Stimulated activated CD8-positive, alpha-beta memory T cell treated with anti-CD3 and anti-CD28 coated beads, Interleukin-12 subunit alpha, Interleukin-12 subunit beta, amount 100 ng/mL, for 24 hours (primary cell): ENCODE results near the gene GPR176.

Source experiments
- DNase-seq: peaks from one replicate; pipeline ENCODE4 v3.0.0-alpha.2; 2020; ENCODE audit errors: extremely low read depth

The GPR176 gene, protein sequence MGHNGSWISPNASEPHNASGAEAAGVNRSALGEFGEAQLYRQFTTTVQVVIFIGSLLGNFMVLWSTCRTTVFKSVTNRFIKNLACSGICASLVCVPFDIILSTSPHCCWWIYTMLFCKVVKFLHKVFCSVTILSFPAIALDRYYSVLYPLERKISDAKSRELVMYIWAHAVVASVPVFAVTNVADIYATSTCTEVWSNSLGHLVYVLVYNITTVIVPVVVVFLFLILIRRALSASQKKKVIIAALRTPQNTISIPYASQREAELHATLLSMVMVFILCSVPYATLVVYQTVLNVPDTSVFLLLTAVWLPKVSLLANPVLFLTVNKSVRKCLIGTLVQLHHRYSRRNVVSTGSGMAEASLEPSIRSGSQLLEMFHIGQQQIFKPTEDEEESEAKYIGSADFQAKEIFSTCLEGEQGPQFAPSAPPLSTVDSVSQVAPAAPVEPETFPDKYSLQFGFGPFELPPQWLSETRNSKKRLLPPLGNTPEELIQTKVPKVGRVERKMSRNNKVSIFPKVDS

DNA sequence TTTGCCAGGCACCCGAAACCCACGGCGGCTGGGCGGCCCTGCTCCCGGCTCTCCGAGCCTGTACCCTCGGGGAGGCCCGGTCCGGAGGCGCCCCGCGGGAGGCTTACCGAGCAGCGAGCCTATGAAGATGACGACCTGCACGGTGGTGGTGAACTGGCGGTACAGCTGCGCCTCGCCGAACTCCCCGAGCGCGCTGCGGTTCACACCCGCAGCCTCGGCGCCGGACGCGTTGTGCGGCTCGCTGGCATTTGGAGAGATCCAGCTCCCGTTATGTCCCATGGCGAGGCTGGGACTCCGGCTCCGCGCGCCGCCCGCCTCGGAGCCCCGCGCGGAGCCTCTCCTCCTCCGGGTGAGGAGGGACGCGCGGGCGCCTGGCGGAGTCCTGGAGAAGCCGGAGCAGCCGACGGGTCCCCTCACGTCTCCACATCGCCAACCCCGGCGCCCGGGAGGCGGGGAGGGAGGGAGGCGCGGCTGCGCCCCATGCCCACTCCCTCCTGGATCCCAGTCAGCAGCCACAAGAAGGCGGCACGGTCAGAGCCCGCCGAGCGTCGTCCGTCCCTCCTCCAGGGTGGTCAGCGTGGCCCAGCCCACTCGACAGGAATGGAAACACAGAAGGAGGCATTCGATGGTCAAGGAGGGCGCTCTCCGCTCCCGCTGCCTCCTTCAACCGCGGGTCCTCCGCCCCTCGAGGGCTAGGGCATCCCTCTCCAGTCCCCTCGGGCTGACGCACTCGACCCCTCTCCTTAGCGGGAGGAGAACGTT, at the start of gene GPR176:
TSS of gene GPR176 (minus strand) at position 519 of the 762 bp plus-strand sequence. CDS start at position 279, 240 bp downstream.
- no peak for DNase-seq

DNA sequence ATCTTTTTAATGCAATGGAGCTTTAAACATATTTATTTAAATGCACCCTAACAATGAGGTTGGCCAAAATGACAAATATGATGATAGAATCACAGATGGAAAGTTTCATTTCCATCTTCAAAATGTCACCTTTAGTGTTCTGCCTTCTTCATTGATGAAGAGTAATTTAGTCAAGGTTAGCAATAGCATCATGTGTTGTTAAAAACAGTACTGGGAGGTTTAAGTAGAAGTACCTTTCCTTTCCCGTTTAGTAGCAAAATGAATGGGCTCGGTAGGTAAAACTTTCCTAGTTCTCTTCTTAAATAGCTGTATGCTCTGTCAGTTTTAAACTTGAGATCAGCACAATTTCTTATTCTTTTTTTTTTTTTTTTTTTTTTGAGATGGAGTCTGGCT, 48.9 kb upstream of the GPR176 start:
- no peak for DNase-seq

DNA sequence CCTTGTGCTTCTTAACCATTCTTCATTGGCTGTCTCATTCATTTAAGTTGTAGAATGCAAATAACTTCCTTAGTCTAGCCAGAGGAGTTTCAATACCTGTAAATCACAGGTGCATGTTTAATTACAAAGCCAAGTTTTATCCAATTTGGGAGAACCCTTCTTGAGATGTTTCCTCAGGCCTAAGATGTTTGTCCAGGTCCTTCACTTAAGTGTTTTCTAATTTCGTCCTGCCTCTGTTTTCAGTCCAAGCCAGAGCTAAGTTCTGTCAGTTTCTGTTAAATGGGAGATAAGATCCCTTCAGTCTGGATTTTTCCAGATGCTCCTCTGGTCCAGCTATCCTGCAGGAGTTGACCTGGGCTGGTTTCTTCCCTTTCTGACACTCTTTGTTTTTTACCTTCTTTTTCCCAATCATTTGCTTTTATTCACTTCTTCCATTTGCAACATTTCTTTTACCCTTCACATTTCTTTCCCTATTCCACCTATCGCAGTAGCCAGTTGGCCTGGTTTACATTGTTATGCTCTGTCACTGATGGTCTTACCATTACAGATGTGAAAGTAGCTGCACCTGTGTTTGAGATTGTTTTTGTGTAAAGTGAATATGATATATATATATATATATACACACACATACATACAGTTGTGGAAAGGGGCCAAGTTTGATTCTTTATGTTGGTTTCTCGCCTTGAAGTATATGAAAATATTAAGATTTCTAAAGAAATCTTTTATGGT, 48.4 kb upstream of the GPR176 start:
- DNase-seq: no peak

DNA sequence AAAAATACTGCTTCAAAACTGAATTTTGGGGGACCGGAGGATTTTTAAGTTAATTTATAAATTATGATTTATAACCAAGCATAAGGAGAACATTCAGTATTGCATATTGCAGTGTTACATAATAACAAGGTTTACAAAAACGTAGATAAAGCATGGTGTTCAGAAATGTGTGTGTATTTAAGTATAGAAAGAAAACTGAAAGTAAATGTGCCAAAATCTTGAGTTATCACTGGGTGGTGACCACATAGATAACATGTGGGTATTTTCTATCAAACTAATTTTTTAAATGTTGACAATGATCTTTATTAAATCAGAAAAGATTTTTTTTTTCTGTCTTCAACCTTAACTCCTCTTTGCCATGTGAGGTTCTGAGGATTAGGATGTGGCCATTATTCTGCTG, 46.5 kb upstream of the GPR176 start:
- DNase-seq: no peak

DNA sequence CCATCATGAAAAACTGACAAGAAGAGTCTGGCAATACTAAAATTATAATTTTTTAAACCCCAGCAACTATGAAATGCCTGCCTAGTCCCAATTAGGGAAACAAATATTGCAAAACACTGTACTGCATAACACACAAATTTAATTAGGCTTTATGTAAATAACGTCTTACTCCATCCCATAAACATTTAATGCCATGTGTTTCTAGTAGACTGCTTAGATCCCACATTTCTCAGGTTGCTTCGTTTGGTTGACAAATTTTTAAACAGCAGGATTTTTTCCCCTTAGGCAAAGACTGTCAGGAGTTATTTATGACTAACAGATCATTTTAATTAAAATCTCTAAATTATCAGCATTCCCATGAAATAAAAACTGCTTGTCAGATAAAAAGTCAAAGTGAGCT, 43.7 kb upstream of the GPR176 start:
- no peak for DNase-seq

DNA sequence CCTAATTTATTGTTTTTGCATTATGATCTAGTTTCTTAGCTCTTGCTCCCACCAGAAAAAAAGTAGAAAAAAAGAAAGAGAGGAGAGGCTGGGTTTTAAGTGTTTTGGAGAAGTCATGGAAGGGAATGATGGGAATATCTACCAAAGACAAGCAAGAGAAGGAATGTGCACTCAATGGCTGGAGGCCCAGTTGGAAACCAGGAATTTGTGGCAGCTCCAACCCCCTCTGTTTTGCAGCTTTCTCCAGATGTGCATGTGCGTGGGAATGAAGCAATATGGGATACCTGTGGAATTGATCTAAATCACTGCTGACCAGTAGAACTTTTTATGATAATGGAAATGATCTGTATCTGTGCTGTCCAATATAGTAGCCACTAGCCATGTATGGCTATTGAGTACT, 41.0 kb upstream of the GPR176 start:
- no peak for DNase-seq

DNA sequence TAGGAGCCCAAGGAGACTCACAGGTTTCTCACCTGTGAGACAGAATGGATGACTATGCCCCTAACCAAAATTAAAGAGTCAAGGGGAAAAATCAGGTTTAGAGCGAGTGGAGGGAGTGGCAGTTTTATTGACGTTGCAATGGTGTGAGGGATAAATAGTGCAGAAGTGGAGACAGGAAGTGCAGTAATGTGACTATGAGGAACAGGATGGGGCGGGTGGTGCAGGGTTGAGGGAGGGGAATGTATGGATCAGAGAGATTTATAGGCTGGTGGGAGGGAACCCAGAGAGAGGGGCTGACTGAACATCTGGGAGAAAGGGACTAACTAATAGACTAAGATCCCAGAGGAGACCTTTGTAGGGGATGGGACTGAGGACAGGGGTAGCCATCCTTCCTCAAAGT, 40.3 kb upstream of the GPR176 start:
- no peak for DNase-seq

DNA sequence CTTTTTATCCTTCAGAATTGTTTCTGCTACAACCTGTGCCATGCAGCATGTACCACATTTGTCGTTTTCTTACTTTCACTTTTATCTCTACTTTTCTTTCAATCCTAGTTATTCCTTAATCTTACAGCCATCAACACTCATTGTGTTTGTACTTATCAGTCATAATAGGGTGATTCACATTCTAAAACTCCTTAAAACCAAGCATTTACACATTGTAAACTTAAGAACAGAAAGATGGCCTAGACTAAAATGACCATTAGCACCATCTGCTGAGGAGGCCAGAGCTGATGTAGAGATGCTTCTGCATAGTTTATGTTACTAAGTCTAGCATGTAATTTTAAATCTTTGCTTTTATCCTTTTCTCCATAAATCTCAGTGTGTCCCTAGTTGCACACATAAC, 39.3 kb upstream of the GPR176 start:
- DNase-seq: no peak

DNA sequence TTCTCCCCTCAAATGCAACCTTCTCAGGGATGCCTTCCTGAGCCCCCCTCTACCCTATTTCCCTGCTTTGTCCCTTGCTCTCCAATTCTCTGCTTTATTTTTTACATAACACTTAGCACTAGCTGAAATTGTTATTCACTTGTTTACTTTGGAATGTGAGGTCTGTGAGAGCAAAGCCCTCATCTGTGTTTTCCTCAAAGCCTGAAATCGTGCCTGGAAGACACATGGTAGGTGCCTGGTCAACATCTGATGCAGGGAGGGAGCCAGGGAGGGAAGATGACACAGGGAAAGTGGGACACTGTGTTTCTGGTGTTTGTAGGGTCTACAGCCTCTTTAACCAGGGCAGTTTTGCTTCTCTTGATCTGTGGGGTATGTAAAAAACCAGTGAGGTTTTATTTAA, 37.4 kb upstream of the GPR176 start:
- DNase-seq: no peak

DNA sequence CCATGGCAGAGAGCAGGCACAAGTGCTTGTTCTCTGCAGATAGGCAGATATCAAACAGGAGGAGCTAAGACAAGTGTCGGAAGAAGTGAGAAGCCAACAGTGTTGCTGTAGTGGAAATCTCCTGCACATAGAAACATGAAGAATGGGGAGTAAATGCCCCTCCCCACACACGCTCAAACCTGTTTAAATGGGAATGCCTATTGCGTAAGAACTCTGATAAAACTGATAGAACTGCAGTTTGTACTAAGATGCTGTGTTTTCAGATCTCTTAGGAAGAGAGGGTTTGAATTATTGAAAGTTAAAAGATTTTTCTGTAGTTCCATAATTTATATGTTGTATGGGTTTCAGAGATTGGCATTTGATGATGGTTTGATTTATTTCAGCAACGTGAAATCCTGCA, 33.5 kb upstream of the GPR176 start:
- DNase-seq: no peak

DNA sequence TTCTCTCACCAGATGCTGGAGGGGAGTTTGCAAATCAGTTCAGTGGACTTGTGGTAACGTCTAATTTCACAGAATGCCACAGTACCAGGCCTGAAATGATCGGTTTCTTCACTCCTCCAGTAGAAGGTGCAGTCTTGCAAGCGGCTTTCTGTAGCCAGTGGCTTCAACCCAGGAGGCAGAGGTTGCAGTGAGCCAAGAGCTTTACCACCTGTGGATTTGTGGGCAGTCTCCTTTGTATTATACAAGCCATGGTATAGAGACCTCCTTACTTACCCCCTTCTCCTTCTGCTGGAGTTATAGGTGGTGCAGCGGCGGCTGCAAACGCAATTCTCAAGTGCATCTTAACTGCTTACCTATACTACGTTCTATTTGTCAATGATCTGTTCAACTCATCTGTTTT, 31.5 kb upstream of the GPR176 start:
- no peak for DNase-seq

DNA sequence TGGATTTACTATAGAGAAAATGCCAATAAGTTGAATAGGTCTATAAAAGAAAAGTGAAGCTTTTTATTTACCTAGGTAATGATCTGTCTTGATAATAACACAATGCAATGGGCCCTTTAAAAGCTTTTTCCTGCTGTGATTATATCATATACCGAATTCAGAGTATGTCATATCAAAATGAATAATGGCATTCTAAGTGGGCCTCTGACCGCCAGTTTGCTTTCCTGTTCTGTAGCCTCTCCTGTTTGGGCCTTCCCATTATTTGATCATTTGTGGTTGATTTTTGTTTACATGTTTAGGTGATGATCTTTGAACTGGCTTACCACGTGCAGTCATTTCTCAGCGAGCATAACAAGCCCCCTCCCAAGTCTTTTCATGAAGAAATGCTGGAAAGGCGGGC, 28.8 kb upstream of the GPR176 start:
- no peak for DNase-seq

DNA sequence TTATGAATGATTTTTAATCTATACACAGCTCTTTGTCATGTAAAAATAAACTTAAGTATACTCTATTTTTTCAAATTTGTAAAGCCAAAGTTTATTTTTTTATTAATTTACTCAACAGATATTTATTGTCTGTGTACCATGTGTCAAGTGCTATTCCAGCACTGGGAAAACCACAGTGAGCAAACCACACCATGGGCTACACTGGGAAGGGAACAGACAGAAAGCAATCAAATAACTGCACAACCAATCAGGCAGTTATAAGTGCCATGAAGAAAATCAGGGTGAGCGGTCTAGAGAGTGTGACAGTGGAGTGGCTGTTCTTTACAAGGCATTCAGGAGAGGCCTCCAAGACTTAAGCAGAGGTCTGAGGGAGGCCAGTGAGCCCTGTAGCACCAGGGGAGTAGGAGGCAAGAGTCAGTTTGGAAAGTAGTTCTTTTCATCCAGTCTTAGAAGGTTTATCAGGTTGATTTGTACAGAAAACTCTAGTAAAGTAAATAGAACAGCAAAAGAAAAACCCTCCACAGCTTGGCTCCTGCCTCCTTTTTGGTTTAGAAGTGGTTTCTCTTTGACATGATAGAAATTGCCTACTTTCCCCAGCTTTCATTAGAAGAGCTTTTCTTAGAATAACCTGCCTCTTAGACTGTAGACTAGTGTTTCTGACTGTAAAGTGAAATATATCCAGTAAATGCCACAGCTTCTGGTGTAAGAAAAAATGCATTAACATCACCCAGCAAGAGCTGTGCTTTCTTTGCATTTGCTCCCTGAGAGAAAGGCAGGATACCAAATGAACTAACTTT, 27.5 kb upstream of the GPR176 start:
- no peak for DNase-seq

DNA sequence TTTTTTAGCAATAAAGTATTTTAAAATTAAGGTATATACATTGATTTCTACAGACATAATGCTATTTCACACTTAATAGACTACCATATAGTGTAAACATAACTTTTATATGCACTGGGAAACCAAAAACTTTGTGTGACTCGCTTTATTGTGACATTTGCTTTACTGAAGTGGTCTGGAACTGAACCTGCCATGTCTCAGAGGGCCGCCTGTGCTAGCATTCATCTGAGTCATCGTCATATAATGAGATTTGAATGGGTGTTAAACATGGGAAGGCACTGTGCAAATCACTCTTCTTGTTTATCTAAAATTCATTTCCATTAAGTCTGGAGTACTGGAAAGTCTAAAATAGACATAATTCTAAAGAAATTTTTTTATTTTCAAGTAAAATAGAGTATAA, 26.8 kb upstream of the GPR176 start:
- no peak for DNase-seq

DNA sequence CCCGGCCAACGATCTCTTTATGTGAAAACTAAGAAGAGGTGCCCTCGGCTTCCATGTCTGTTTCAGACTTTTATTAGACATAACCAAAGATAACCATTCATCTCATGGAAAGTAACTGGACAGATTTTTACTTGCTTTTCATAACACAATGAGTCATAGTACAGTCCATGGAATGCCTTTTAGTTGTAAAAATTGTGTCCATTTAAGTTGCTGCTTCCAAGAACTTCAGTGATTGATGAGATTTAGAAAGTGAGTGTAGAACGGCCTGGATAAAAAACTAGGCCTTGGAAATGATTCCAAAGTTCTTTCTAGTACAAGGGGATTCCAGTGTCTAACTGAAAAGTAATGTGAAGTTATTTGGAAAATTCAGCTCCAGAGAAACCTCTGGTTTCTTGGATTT, 24.7 kb upstream of the GPR176 start:
- DNase-seq: no peak

DNA sequence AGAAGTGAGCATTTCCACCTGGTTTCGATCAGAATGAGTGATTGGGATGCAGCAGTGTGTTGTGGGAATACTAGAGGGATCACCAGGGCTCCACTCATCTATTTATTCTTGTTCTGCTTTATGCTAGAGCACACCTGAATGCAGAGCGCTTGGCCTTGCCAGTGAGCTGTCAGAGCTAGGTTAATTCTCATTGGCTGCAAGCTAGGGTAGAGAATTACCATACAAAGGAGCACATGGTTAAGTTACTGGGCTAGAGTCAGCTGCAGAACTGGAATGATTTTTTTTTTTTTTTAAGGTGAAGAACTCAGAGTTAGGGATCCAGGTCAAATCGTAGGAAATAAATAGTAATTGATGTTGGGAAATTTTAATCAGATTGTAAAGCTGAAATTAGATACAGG, 22.7 kb upstream of the GPR176 start:
- DNase-seq: no peak

DNA sequence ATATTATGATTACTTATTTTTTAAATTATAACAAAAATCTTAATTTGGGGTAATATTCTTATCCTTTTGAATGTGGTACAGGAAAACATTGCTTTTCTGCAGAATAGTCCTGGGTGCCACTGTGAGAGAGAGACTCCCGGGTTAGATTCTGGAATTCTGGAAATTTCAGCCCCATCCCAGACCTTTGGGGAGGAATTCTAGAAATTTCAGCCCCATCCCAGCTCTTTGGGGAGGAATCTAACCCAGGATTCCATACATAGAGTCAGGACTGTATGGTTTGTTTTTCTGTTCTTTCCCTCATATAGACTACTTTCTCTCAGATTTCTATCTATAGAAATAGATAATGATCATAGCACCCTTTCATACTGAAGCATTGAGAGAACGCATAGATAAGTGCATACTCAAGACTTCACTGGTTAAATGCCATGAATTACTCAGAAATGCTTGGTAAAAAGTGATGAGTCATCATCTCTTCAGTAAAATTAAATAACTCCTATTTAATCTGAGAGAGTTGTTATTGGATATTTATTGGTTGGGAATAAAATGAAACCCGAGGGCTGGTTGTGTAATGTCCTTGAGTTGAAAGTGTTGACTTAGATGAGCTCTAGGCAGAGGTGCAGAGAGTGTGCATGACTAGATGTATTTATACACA, 22.2 kb upstream of the GPR176 start:
- no peak for DNase-seq

DNA sequence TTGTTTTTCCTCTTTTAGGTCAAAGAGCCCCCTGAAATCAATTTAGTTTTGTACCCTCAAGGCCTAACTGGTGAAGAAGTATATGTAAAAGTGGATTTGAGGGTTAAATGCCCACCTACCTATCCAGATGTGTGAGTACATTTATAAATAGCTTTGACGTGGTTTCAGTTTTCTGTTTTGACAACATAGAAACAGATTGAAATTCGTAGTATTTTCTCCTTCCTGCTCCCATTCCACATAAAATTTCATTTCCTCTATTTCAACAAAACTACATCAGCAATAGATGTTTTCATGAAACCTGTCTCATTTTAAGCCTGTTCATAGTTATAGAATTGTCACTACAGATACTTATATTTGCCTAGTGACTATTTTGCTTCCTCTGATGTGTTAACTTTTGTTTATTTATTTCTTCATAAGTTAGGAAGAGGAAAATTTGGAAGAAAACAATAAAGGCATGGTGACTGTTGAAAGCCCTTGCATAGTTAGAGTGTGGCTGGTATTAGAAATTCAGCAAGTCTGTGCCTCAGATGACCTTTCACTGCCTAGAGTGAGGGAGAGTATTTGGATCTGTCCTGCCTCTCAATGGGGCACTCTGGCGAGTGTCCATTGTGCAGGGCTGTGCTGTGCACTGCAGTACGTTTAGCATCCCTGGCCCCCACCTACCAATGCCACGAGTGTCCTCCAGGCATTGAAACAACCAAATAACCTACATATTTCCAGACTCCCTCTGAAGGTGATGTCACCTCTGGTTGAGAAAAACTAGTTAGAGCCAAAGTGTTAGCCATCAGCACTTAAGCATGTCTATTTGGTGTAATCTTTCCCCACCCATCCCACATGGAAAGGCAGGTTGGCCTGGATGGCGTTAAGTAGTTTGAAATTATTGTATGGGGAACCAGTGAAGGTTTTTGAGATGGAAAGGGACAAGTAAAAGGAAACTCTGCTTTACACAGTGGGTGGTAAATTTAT, 19.7 kb upstream of the GPR176 start:
- no peak for DNase-seq

DNA sequence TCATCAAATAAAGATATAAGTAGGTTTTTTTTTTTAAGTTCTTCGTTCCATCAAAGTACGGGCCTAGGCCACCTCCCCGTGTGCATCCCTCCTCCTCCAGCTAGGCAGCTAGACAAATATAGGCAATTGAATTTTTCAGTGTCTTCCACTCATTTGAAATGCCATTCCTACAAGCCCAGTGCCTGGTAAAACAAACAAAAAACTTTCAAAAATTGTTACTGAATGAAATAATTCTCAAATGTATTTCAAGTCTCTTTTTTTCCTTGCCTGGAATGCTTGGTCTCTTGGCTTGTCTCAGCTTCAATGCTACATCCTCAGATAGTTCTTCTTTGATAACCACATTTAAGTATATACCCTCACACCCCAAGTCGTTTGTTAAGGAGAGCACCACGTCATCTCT, 17.6 kb upstream of the GPR176 start:
- no peak for DNase-seq

DNA sequence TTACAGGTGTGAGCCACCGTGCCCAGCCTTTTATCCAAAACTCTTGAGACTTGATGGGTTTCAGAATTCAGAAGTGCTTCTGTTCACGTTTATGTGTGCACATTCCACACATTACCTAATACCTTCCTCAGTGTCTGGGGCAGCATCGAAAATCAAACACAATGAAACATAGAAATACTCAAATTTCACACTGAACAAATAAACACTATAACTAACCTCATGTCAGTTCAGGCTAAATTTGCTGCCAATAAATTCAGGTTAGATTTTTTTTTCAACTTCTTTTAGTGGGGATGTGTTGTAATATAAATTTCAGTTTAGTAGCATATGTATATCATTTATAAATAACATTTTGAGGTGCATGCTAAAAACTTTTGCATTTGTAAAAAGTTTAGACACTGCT, 16.6 kb upstream of the GPR176 start:
- DNase-seq: no peak
